ENCODE results near the gene LPP. TPM values are rescaled to one million over a fixed set of nuclear protein-coding genes. Genes with fewer than 3 reads are reported as not detected.

LPP gene
- total and polyA plus RNA-seq, 2 donors from 2014 or later = 6.7 to 233 TPM

GRCh38 chr3:188446766-188447165 lies 292.8 kb downstream of the LPP start:
- Histone ChIP-seq H3K9ac (ENCODE audit: low read length in 3 of 3) (no peak overlapping the region), H3K9me3 (ENCODE audit: control insufficient read depth in 2 of 3, insufficient read depth in 1 of 3, low read length in 3 of 3) (no peaks in the 10 kb centered on the region), H3K36me3 (ENCODE audit: control insufficient read depth in 2 of 3, insufficient read depth in 3 of 3, low read length in 3 of 3) (no peaks in the 10 kb centered on the region), H3K27me3 (ENCODE audit: control insufficient read depth, insufficient read depth, low read length) (no peaks in the 10 kb centered on the region), H3K4me1 (ENCODE audit: control insufficient read depth in 2 of 3, insufficient read depth in 2 of 3, low read depth in 1 of 3, low read length in 3 of 3) (no peaks in the 10 kb centered on the region), H3K4me3 (ENCODE audit: low read length in 3 of 3) (no peak overlapping the region), H3K27ac (ENCODE audit: low read depth in 2 of 2, low read length in 2 of 2) (no peak overlapping the region)
- no peak for FAIRE-seq
- no peak for DNase-seq
- TF ChIP-seq CTCF (IDR thresholded peaks at IDR 0.05; ENCODE audit: borderline replicate concordance, extremely low read depth, insufficient read depth) = no peak
- intact Hi-C loops (cut with DNase I) = no loop called here

DNA sequence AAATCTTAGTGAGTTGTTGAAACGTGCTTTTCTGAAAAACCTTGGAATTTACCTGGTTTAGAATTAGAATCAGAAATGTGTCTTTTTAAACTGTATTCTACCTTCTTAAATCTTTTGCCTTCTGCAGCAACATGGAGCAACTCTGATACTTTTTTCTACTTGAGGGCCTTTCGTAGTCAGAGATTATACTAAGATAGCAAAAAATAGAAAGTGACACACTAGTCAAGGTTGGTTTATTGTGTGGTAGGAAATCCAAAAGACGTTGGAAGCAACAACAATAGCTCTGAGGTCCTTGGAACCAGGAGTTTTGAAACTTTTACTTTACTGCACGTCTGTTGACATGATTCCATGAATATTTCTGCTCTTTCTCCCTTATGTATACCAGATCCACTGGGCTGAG lies 294.9 kb downstream of the LPP start:
- Histone ChIP-seq H3K9ac (ENCODE audit: low read length in 3 of 3) (no peak overlapping the region), H3K27me3 (ENCODE audit: control insufficient read depth, insufficient read depth, low read length) (no peaks in the 10 kb centered on the region), H3K9me3 (ENCODE audit: control insufficient read depth in 2 of 3, insufficient read depth in 1 of 3, low read length in 3 of 3) (no peaks in the 10 kb centered on the region), H3K4me3 (ENCODE audit: low read length in 3 of 3) (no peak overlapping the region), H3K4me1 (ENCODE audit: control insufficient read depth in 2 of 3, insufficient read depth in 2 of 3, low read depth in 1 of 3, low read length in 3 of 3) (no peaks in the 10 kb centered on the region), H3K27ac (ENCODE audit: low read depth in 2 of 2, low read length in 2 of 2) (no peak overlapping the region), H3K36me3 (ENCODE audit: control insufficient read depth in 2 of 3, insufficient read depth in 3 of 3, low read length in 3 of 3) (no peaks in the 10 kb centered on the region)
- FAIRE-seq (no peak), DNase-seq (no peak)
- no peak for TF ChIP-seq CTCF (IDR thresholded peaks at IDR 0.05; ENCODE audit: borderline replicate concordance, extremely low read depth, insufficient read depth)
- intact Hi-C loops (cut with DNase I) = no loop called here

GRCh38 chr3:188449421-188449820 lies 295.5 kb downstream of the LPP start:
- H3K9ac ChIP-seq (ENCODE audit: low read length in 3 of 3) = no peak overlapping the region
- H3K27ac ChIP-seq (ENCODE audit: low read depth in 2 of 2, low read length in 2 of 2) = no peak overlapping the region
- FAIRE-seq = no peak
- H3K4me3 ChIP-seq (ENCODE audit: low read length in 3 of 3) = no peak overlapping the region
- H3K36me3 ChIP-seq (ENCODE audit: control insufficient read depth in 2 of 3, insufficient read depth in 3 of 3, low read length in 3 of 3) = no peaks in the 10 kb centered on the region
- H3K27me3 ChIP-seq (ENCODE audit: control insufficient read depth, insufficient read depth, low read length) = no peaks in the 10 kb centered on the region
- no peak for TF ChIP-seq CTCF (IDR thresholded peaks at IDR 0.05; ENCODE audit: borderline replicate concordance, extremely low read depth, insufficient read depth)
- no peaks in the 10 kb centered on the region for H3K9me3 ChIP-seq (ENCODE audit: control insufficient read depth in 2 of 3, insufficient read depth in 1 of 3, low read length in 3 of 3)
- no peaks in the 10 kb centered on the region for H3K4me1 ChIP-seq (ENCODE audit: control insufficient read depth in 2 of 3, insufficient read depth in 2 of 3, low read depth in 1 of 3, low read length in 3 of 3)
- intact Hi-C loops (cut with DNase I) = no loop called here
- DNase-seq = no peak

DNA sequence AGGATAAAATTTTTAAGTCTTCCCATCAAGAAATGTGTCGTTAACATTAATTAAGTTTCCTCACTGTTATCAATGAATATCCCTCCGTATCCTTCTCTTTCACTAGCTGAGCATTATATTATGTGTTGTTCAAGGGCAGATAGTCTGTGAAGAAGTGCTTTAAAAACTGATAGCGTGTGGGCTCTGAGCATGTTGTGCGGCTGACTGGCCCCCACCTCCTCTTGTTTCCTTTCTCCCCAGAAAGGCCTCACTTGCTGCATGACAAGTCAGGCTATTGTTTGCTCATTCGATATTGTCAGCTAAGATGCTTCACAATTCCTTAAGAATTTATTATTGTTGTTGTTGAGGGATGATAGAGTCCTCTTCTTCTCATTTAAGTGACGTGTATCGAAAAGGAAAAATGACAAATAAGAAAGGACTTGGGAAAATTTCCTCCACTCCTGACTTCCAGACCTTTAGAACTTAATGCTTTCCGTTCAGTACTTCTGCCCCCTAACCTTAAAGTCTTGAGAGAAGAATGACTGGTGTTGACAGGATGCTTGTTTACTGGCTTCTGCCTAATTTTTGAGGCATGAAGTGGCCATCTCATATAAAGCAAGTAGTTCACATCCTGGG lies 298.3 kb downstream of the LPP start:
- no peak for FAIRE-seq
- no peaks in the 10 kb centered on the region for H3K36me3 ChIP-seq (ENCODE audit: control insufficient read depth in 2 of 3, insufficient read depth in 3 of 3, low read length in 3 of 3)
- no peak for DNase-seq
- intact Hi-C loops (cut with DNase I) = no loop called here
- no peaks in the 10 kb centered on the region for H3K9me3 ChIP-seq (ENCODE audit: control insufficient read depth in 2 of 3, insufficient read depth in 1 of 3, low read length in 3 of 3)
- TF ChIP-seq CTCF (IDR thresholded peaks at IDR 0.05; ENCODE audit: borderline replicate concordance, extremely low read depth, insufficient read depth) = no peak
- no peaks in the 10 kb centered on the region for H3K27me3 ChIP-seq (ENCODE audit: control insufficient read depth, insufficient read depth, low read length)
- H3K4me1 ChIP-seq (ENCODE audit: control insufficient read depth in 2 of 3, insufficient read depth in 2 of 3, low read depth in 1 of 3, low read length in 3 of 3) = no peaks in the 10 kb centered on the region
- no peak overlapping the region for H3K9ac ChIP-seq (ENCODE audit: low read length in 3 of 3)
- no peak overlapping the region for H3K27ac ChIP-seq (ENCODE audit: low read depth in 2 of 2, low read length in 2 of 2)
- H3K4me3 ChIP-seq (ENCODE audit: low read length in 3 of 3) = no peak overlapping the region

Data from kidney (tissue), 14 donors.